22Rv1 (cell line): ENCODE results near the gene FAM200B.

Experiments used
- H3K27ac ChIP-seq: fragments of 450-650 bp; 2 replicates; pipeline ENCODE4 v1.5.1; 2017
- CTCF ChIP-seq: fragments of 450-650 bp; IDR thresholded peaks from 2 replicates; pipeline ENCODE4 v1.5.1; 2017; ENCODE audit warnings: mild to moderate bottlenecking
- ZFX ChIP-seq: fragments of 450-650 bp; IDR thresholded peaks from 2 replicates; pipeline ENCODE4 v1.6.1; 2017; ENCODE audit warnings: antibody characterized with exemption, borderline replicate concordance

Gene FAM200B

GRCh38 chr4:15681372-15682241 is at the start of gene FAM200B:
TSS of gene FAM200B (plus strand) at chr4:15681827. CDS start at chr4:15686978, 5,151 bp downstream.
- peak within 1 kb of the TSS; percentile 95 for H3K27ac ChIP-seq
- TF ChIP-seq CTCF = no peak
- no peak for TF ChIP-seq ZFX

- TF ChIP-seq CTCF (no peak), ZFX (no peak)
- peak overlapping the region; percentile 49 for H3K27ac ChIP-seq
Observed at GRCh38 chr4:15636818-15637217, 44.8 kb upstream of the FAM200B start.

- H3K27ac ChIP-seq = no peak overlapping the region
- TF ChIP-seq ZFX (no peak), CTCF (no peak)
Observed at GRCh38 chr4:15638418-15638817, 43.2 kb upstream of the FAM200B start.

GRCh38 chr4:15648600-15648999 is 33.0 kb upstream of the FAM200B start:
- no peak overlapping the region for H3K27ac ChIP-seq
- TF ChIP-seq CTCF (no peak), ZFX (no peak)

- no peak overlapping the region for H3K27ac ChIP-seq
- peak; percentile 83 for TF ChIP-seq CTCF
- TF ChIP-seq ZFX = no peak
Observed at GRCh38 chr4:15649914-15650545, 31.6 kb upstream of the FAM200B start.

GRCh38 chr4:15651676-15652075 is 30.0 kb upstream of the FAM200B start:
- TF ChIP-seq CTCF = no peak
- TF ChIP-seq ZFX = no peak
- H3K27ac ChIP-seq = no peak overlapping the region

GRCh38 chr4:15652191-15652590 is 29.4 kb upstream of the FAM200B start:
- TF ChIP-seq CTCF = no peak
- no peak for TF ChIP-seq ZFX
- no peak overlapping the region for H3K27ac ChIP-seq
